Fibroblast of peridontal ligament (primary cell): ENCODE data around the gene P4HA3.
A peak's percentile ranks its signal among the peaks of the same experiment; 100 is the strongest.

ENCODE experiments used
- DNase-seq: peaks from one replicate; pipeline ENCODE4 v3.0.0-alpha.2; 2010; ENCODE audit errors: extremely low read depth

P4HA3 gene

DNA sequence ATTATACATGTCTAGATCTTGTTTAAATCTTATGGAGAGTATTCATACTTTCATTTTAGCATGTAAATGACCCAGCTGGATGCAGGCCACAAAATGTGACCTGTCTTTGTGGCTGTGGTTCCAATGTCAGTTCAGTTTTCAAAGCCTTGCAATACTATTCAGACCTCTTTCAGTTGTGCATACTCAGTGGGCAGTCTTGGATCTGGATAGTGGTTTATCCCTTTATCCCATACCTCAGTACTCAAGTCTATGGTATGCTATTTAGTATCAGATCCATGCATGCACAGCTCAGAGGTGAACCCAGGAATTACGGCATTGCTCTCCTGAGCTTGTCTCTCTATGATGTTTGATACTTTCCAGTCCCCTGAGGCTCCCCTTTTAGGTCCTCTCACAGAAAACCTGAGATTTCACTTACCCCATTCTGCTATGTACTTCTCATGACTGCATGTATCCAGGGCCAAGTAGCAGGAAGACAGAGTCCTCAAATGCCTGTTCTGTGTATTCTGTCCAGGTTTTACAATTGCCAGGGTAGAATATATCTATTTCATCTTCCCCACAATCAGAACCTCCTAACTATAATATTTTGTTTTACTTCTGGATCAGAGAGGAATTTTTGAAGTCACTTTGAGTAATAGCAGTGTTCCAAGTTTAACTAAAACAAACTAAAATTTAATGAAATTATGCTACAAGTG is 6.9 kb upstream of the P4HA3 start:
- peak; percentile 17 for DNase-seq

DNA sequence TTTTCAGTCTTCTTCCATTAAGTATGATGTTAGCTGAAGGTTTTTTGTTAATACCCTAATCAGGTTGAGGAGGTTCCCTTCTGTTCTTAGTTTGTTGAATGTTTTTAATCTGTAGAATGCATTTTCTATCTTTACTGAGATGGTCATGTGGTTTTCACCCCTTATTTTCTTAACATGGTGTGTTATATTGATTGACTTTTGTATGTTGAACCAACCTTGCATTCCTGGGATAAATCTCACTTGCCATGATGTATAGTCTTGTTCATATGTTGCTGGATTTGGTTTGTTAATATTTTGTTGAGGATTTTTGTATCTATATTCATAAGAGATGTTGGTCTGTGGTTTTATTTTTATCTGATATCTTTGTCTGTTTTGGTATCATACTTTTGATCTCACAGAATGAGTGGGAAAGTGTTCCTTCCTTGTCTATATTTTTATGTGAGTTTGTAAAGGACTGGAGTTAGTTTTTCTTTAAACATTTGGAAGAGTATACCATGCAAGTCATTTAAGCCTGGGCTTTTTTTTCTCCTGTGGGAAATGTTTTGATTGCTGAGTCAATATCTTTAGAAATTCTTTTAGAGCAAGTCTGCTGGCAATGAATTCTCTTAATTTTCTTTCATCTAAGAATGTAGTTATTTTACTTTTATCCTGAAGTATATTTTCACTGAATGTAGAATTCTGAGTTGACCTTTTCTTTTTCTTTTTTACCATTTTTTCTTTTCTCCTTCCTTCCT is 5.5 kb upstream of the P4HA3 start:
- DNase-seq: peak; percentile 86

DNA sequence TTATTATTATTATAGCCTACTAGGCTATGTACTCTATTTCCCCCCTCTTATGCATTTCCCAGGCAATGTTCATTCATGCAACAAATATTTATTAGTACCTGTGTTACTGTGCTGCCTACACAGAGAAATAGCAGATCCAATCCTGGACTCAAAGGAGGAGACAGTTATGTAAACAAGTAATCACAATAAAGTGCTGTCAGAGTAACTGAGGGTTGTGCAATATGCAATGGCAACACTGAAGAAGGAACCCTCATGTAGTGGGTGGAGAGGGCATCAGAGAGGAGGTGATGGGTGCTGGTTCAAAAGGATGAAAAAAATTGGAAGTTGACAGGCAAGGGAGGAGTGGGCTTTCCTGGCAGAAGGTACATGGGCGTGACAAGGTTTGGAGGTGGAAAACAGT is 886 bp upstream of the P4HA3 start:
- no peak for DNase-seq

DNA sequence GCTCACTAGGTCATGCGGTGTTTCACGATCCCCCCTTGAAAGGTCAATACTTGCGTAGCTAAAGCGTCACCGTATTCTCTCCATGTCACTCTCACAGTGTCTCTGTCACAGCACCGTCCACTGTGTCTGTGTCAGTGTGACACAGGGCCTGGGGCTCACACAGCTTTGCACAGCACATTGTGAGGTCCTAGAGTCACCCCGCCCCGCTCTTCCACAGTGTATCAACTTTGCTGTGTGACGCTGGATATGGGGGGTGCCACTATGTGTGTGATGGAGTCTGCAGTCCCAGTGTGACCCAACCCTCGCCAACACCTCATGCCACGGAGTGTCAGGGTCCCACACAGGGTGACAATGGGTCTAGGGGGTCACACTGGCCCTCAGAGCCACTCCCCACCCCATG is 583 bp downstream of the P4HA3 start:
- no peak for DNase-seq

DNA sequence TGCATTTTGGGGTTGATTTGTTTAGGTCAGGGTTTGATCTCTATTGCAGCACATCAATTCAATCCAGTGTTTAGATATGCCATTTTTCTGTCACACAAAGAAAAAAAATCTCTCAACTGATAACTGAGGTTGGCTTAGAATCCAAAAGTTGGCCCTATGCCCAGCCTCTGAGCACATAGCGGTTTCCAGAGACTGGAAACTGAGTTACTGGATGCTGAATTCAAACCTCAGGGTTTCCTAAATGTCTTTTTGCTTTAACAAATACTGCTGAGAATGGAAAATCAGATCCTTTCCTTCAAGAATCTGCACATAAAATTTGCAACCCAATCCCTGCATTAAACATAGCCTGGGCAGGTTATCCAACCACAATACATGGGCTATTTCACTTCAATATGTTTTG is 4.0 kb downstream of the P4HA3 start:
- DNase-seq: peak; percentile 86

DNA sequence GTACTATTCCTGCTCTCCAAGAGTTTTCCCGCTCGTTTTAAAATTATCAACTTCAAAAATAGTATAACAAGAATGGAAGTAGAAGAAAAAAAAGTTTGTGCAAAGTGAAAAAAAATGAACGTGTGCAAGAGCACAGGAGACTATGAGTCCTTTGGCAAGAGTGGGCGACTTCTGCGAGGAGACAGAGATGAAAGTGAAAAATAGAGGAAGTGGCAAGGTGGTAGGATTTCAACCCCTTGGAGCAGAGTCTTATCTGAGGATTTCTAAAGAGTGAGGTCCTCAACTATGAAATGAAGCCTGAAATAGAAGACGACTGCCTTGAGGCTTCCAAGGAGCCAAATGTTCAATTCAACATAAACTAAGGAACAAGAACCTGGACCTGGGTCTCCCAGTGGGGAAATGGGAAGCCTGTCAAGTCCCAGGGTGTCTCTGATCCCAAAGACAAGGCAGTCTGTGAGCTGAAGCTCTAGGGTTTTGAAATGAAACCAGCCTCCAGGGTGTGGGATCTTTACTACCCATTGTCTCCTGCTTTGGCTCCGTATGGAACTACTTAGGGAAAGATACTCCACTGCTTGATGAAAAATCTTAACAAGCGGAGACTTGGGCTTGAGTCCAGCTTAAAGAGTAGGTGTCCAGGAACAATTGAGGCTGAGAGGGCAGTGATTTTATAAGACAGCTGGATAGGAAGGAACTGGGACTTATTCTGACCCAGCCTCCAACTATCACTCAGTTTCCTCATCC is 4.8 kb downstream of the P4HA3 start:
- peak; percentile 40 for DNase-seq

DNA sequence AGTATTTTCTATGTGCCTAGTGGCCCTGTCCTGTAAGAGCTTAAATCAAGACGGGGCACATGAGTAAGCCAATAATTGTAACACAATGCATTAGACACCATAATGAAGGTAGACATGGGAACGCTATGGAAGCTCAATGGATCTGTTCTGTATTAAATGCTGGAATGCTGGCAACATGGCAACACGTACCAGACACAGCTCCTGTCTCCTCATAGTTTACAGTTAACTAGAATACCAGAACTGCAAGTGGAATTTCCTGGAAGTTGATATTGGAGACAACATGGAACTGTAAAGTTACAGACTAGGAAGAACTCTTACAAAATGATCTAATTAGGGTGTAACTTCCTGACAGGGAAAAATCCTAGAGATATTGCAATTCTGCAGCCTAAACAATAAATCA is 12.4 kb downstream of the P4HA3 start:
- peak; percentile 38 for DNase-seq

DNA sequence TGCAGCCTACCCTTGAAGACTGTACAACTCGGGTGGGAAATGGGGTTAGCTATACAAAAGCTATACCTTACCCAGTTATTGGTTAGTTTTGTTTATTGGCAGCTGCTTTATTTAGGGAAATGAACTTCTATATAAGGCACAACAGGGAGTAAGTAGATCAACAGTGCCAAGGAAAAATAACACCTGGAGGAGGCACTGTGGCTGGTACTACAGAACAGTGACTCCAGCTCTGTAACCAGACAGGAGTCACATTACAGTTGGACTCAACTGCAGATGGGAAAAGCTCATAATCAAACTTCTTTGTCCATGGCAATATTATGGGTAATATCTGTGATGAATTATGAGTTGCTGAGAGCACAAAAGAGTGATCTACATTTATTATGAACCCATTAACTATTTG is 14.0 kb downstream of the P4HA3 start:
- no peak for DNase-seq

DNA sequence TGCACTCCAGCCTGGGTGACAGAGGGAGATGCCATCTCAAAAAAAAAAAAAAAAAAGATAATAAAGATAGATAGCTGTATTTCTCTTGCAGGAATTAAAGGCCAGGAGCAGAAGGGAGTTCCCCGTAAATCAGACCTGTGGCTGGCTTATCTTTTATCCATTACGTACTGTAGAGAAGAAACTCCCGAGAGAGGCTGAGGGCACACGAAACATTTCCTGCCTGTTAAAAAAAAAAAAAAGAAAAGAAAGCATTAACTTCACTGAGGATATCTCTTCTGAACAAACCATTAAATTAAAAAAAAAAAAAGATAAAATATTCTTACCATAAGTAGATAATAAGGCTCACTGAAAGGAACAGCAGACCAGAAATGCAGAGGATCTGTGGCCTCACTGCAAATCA is 22.5 kb downstream of the P4HA3 start:
- DNase-seq: no peak

DNA sequence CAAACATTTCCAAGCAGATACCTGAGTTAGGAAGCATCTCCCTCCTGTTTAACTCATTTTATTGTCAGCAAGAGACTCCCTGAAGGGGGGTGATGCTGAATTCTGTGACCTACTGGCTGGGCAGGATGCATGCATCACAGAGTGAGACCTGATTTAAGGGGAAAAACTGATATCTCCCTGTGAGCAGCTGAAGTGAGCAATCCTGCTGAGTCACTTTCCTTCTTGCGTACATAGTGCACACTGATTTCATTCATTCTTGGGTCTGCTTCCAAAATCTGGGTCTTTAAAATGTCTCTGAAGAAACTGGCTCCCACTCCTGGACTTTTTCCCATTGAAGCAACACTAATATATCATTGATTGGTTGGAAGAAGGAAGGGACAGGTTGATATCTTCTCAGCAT is 23.3 kb downstream of the P4HA3 start:
- DNase-seq: peak; percentile 99

DNA sequence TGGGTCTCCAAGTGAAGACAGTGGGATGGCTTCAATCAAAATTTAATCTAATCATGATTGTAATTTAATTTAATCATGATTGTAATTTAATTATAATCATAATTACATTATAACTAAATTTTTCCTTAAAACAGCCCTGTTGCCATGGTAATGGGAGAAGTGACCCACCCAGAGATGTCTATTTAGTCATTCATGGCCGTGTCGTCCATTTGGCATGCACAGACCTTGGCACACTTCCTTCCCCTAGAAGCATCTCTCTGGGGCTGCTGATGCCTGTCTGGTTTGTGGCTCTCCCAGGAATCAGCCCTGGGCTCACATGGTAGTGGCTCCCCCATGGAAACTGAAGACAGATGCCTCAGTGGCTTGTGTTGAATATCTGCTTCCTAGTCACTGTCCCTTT is 27.0 kb downstream of the P4HA3 start:
- DNase-seq: peak; percentile 28

DNA sequence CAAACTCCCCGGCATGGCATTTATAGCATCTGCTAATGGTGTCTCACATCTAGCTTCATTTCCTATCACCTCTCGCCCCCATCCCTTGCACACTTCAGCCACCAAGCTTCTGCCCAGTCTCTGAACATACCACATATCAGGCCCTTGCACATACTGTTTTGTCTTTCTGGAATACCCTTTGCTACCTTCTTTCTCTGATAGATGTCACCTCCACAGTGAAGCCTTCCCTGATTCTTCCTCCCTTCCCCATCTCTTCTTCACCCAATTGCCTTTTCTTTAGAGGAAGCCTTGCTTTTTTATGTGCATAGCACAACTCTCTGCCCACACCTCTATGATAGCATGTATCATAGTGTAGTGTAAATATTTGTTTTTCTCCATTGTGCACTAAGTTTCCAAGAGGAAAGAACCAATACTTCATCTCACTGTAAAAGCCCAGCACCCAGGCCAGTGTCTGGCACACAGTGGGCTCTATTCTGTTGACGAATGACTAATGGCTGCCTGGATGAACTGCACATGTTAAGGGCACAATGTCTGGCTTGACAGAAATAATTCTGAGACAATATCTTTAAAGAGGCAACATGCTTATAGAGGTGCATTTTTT is 27.8 kb downstream of the P4HA3 start:
- DNase-seq: no peak

DNA sequence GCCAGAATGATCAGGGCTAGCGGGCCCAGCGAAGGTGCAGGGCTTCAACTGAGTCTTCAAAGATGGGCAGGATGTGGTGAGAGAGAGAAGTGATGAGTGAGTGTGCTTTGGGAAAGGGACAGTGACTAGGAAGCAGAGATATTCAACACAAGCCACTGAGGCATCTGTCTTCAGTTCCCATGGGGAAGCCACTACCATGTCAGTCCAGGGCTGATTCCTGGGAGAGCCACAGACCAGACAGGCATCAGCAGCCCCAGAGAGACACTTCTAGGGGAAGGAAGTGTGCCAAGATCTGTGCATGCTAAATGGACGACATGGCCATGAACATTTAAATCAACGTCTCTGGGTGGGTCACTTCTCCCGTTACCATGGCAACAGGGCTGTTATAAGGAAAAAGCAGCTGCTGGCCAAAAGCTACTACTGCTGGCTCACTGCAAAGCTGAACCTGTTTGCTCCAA is 28.5 kb downstream of the P4HA3 start:
- peak; percentile 26 for DNase-seq

DNA sequence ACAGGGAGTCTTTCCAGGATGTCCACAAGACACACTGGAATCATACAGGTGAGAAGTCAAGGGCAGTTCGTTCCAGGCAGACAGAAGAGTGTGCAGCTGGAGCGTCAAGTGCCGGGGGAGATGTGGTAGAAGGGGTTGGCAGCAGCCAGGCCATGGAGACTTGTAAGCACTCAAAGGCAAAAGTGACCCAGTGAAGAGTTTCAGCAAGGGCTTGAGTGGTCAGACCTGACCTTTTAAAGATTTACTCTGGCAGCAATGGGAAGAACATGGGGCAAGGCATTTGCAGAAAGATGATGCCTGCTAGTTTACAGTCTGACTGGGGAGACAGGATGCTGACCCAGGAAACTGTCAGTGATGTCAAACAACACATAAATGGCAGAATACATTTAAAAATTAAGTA is 29.0 kb downstream of the P4HA3 start:
- no peak for DNase-seq

DNA sequence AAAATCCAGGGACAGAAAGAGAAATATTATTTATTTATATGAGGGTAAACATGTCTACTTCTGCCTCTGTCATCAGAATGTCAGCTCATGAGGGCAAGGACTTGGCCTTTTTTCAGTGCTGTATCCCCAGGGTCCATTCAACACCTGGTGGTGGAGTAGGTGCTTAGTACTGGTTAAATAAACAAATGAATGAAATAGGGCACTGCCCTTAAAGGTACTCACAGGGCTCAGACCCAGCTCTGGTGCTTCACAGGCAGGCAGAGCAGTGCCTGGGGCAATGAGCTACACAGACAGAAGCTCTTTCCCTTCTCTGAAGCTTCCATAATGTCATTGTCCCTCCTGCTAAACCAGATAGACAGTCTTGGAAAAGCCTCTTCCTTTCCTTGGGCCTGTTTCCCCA is 30.9 kb downstream of the P4HA3 start:
- no peak for DNase-seq

DNA sequence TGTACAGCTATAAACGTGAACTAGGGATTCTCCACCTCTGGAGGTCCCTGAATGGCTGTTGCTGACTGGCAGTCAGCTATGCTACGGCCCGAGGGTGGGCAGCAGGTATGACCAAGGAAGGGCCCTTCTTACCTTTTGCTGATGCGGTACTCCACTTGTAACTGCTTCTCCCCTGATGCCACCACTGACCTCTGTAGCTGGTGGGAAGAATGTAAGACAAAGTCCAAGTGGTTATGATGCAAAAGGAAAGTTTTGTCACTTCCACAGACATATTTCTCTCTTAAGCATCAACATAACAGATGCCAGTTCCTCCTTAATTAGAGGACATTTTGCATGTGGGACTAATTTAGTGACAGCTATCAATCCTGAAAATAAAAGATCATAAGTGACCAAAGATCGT is 32.2 kb downstream of the P4HA3 start:
- peak; percentile 47 for DNase-seq

DNA sequence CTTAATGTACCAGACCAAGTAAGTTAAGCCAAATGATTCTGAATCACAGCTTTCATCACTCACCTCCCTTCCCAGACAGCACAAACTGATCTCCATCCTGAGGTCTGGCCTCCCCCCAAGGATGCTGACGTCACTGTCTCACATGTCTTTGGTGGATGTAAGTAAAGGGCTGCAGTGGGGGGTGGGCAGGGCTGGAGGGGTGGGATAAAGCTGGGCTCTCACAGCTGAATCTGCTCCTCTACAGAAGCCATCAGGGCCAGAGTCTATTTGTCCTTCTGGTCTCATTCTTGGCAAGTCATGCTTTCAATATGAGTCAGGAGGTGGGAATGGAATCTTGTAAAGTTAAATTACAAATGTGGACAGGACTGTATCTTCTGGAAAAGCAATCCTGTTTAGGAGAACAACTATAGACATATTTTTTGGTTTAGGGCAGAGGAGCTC is 32.7 kb downstream of the P4HA3 start:
- DNase-seq: peak; percentile 99

DNA sequence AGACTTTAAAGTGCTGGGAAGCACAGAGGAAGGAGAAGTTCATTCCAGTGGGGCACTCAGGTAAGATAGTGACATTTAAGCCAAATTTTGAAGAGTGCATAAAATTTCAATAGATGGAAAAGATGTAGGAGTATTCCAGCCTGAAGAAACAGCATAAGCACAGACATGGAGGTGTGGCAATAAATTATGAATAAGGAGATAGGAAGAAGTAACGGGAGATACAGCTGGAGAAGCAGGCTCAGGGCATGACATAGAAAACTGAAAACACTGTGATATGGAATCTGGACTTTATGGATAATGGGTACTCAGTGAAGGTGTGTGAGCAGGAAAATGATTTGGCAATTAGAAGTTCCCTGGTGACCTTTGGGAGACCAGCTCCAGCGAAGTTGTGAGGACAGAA is 33.3 kb downstream of the P4HA3 start:
- DNase-seq: no peak

DNA sequence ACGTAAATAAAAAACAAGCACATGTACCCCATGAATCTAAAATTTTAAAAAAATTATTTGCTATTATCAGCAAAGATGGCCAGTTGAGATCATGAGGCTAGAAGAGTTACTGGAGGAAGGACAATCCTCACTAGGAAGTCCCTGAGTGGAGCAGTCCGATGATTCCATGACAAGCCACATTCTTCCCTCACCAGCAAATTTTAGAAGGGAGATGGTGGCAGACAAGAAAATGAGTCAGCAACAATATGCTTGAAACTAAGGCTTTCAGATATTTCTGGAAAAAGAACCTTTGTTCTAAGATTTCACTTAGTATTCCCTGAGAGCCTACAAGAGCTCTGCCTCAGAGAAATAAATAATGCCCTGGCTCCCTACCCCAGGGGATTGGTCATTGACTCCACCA is 34.9 kb downstream of the P4HA3 start:
- peak; percentile 72 for DNase-seq

DNA sequence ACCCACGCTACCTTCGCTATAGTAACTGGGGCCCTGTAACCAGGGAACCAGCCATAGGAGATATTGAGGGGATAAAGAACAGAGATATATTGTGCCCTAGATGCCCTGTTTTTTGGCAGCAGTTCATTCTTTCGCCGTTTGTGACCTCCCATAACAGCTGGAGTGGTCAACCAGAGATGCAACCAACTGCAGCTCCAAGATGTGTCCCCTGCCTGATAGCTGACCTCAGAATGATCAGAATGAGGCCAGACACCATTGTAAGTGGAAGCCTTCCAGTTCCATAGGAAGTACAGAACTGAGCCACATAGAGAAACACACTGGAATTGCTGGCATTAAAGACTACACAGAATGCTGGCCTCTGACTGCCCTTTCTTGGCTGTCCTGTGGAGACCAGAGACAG is 39.2 kb downstream of the P4HA3 start:
- no peak for DNase-seq

DNA sequence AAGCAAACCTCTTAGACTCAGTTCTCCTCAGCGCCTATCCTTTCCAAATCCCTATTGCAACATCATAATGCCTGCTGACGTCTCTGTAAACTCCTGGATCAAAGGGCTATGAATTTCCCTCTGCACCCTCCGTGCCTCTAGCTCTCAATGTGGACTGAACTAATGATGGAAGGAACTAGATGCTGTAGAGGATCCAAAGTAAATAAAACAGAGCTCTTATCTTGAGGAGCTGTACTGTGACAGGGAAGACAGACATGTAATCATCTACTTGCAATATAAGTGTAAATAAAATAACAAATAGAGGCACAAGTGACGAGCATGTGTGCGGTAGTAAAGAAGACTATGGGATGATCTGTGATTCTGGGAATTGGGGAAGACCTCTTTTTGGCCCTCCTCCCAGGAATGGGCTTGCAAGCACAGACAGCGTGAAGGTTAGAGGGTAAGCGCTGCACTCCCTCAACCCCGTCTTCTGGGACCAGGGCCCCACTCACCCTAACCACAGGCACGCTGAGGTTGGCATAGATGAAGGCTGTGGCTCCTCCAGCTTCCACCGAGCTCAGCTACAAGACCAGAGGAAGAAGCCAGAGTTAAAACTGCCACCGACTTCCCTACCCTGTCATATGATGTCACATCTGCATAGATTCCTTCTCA is 42.2 kb downstream of the P4HA3 start:
- peak; percentile 72 for DNase-seq

DNA sequence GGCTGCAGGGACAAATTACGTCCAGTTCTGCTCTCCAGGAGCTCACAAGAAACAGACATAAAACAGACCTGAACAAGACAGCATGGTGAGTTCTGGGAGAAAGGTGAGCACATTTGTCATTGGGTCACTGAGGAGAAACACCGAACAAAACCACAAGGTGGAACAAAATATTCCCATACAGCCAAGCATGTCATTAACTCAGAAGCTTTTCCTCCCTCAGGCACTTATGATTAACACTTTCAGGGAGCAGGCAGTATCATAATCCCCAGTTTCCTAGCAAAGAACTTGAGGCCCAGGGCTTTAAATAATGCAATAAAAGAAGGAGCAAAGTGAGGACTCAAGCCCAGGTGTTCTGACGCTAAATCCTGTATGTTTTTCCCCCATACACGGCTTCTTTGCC is 43.0 kb downstream of the P4HA3 start:
- DNase-seq: no peak
